Amygdala (tissue), 56 donors: Measurements from ENCODE around the gene INPP4B.

Source experiments
- DNase-seq, 56 donors: peaks; one replicate each; lab custom pipeline; 2025; lab: John Stamatoyannopoulos, UW

INPP4B gene

GRCh38 chr4:142427456-142427855, 418.6 kb downstream of the INPP4B start:
- DNase-seq: no peak

GRCh38 chr4:142423861-142424260, 422.2 kb downstream of the INPP4B start:
- DNase-seq: no peak

- no peak for DNase-seq
Measured at GRCh38 chr4:142420311-142421095, 425.6 kb downstream of the INPP4B start.

- DNase-seq: no peak
Measured at GRCh38 chr4:142419712-142420111, 426.4 kb downstream of the INPP4B start.

GRCh38 chr4:142418697-142419096, 427.4 kb downstream of the INPP4B start:
- DNase-seq: no peak

- DNase-seq: no peak
Measured at GRCh38 chr4:142416711-142417275, 429.3 kb downstream of the INPP4B start.

- DNase-seq: no peak
Measured at GRCh38 chr4:142416121-142416520, 430.0 kb downstream of the INPP4B start.

GRCh38 chr4:142414366-142414990, 431.6 kb downstream of the INPP4B start:
- no peak for DNase-seq

GRCh38 chr4:142413485-142413884, 432.6 kb downstream of the INPP4B start:
- DNase-seq: no peak

GRCh38 chr4:142411993-142412392, 434.1 kb downstream of the INPP4B start:
- no peak for DNase-seq

- no peak for DNase-seq
Measured at GRCh38 chr4:142408003-142408441, 438.1 kb downstream of the INPP4B start.

- DNase-seq: no peak
Measured at GRCh38 chr4:142407596-142407995, 438.5 kb downstream of the INPP4B start.

GRCh38 chr4:142406917-142407501, 439.1 kb downstream of the INPP4B start:
- DNase-seq: no peak

GRCh38 chr4:142406499-142406835, 439.6 kb downstream of the INPP4B start:
- DNase-seq: no peak

- no peak for DNase-seq
Measured at GRCh38 chr4:142405695-142406498, 440.2 kb downstream of the INPP4B start.

- peak in 18 of 56 donors; percentile 1 to 52 (median 12) for DNase-seq
Measured at GRCh38 chr4:142405021-142405694, 440.9 kb downstream of the INPP4B start.

GRCh38 chr4:142404191-142404611, 441.9 kb downstream of the INPP4B start:
- DNase-seq: no peak

- DNase-seq: peak in 6 of 56 donors; percentile 2 to 23 (median 4)
Measured at GRCh38 chr4:142402900-142403299, 443.2 kb downstream of the INPP4B start.

- DNase-seq: no peak
Measured at GRCh38 chr4:142402156-142402555, 443.9 kb downstream of the INPP4B start.
